Body of pancreas (tissue), 4 donors: ENCODE data around the gene ZW10.

Experiments
- CTCF ChIP-seq, 7 experiments: fragments of 450-650 bp in 4 of 7; fragments of 200-600 bp in 3 of 7; sonication (generic) in 3 of 7; IDR thresholded peaks; one replicate each; pipeline ENCODE4 v1.5.1; 2016 to 2019; ENCODE audit warnings: antibody characterized with exemption in 7 of 7
- POLR2A ChIP-seq, 3 donors: fragments of 450-650 bp; IDR thresholded peaks; one replicate each; pipeline ENCODE4 v1.6.1; 2016; ENCODE audit warnings: antibody characterized with exemption in 3 of 3, mild to moderate bottlenecking in 2 of 3

GRCh38 chr11:113705871-113706655 is 67.4 kb downstream of the ZW10 start, which contains the start of gene TMPRSS5:
- TF ChIP-seq POLR2A (IDR thresholded peaks at IDR 0.05): no peak
- no peak for TF ChIP-seq CTCF (IDR thresholded peaks at IDR 0.05)
